Measurements from ENCODE around the gene MAP3K5. TPM values are rescaled to one million over a fixed set of nuclear protein-coding genes. Genes with fewer than 3 reads are reported as not detected.

Gene MAP3K5
- total RNA-seq, 1 experiment from 2014 or later, result 8.1 TPM

GRCh38 chr6:136652656-136653055, 139.6 kb downstream of the MAP3K5 start:
- Histone ChIP-seq H3K27ac (ENCODE audit: low read length) (no peak overlapping the region), H3K9me3 (ENCODE audit: control insufficient read depth, insufficient read depth, low read depth, low read length) (no peaks in the 10 kb centered on the region), H3K36me3 (ENCODE audit: control insufficient read depth, insufficient read depth, low read length) (no peaks in the 10 kb centered on the region), H3K4me1 (ENCODE audit: control insufficient read depth, insufficient read depth, low read length) (no peaks in the 10 kb centered on the region), H3K27me3 (ENCODE audit: control insufficient read depth, insufficient read depth, low read length) (no peaks in the 10 kb centered on the region), H3K4me3 (ENCODE audit: low read depth in 2 of 2, low read length in 2 of 2) (no peak overlapping the region)
- CTCF ChIA-PET, result no interaction called here
- TF ChIP-seq CTCF (IDR thresholded peaks at IDR 0.05), result no peak
- no peak for TF ChIP-seq TCF7L2 (IDR thresholded peaks at IDR 0.05; ENCODE audit: low read depth, low read length)
- no peak for TF ChIP-seq SIN3A (IDR thresholded peaks at IDR 0.05; ENCODE audit: borderline replicate concordance, insufficient read depth, low read depth, low read length)
- intact Hi-C loops (cut with micrococcal nuclease; ENCODE audit: unreplicated experiment) (no loop called here), in situ Hi-C loops (cut with HindIII; ENCODE audit: low pct_unique_long_range_greater_than_20kb, low sequenced_read_pairs) (no loop called here)
- no peak for DNase-seq (ENCODE audit: low read depth, low spot score)
- ATAC-seq, result no peak
- POLR2A ChIA-PET, result no interaction called here
- no TSS peak for BruUV-seq (replicated peaks)

- intact Hi-C loops (cut with micrococcal nuclease; ENCODE audit: unreplicated experiment), result no loop called here
These were observed 140.3 kb downstream of the MAP3K5 start for GRCh38 chr6:136651982-136652381.

More at GRCh38 chr6:136651982-136652381, 140.3 kb downstream of the MAP3K5 start:
- no peaks in the 10 kb centered on the region for H3K27me3 ChIP-seq (ENCODE audit: control insufficient read depth, insufficient read depth, low read length)
- no TSS peak for BruUV-seq (replicated peaks)
- ChIA-PET CTCF (no interaction called here), POLR2A (no interaction called here)
- H3K4me1 ChIP-seq (ENCODE audit: control insufficient read depth, insufficient read depth, low read length), result no peaks in the 10 kb centered on the region
- H3K27ac ChIP-seq (ENCODE audit: low read length), result no peak overlapping the region
- TF ChIP-seq REST (IDR thresholded peaks at IDR 0.05; ENCODE audit: insufficient read depth in 1 of 2, low read depth in 2 of 2, low read length in 1 of 2) (no peak), CTCF (IDR thresholded peaks at IDR 0.05) (no peak), POLR2AphosphoS5 (IDR thresholded peaks at IDR 0.05; ENCODE audit: low read depth, low read length) (no peak), TCF7L2 (IDR thresholded peaks at IDR 0.05; ENCODE audit: low read depth, low read length) (no peak), SIN3A (IDR thresholded peaks at IDR 0.05; ENCODE audit: borderline replicate concordance, insufficient read depth, low read depth, low read length) (no peak)
- H3K4me3 ChIP-seq (ENCODE audit: low read depth in 2 of 2, low read length in 2 of 2), result no peak overlapping the region
- in situ Hi-C loops (cut with HindIII; ENCODE audit: low pct_unique_long_range_greater_than_20kb, low sequenced_read_pairs), result no loop called here
- DNase-seq (ENCODE audit: low read depth, low spot score), result no peak
- ATAC-seq, result no peak
- H3K9me3 ChIP-seq (ENCODE audit: control insufficient read depth, insufficient read depth, low read depth, low read length), result no peaks in the 10 kb centered on the region
- no peaks in the 10 kb centered on the region for H3K36me3 ChIP-seq (ENCODE audit: control insufficient read depth, insufficient read depth, low read length)

Measured in Panc1 (cell line).